Lower leg skin (tissue), 3 donors: Measurements from ENCODE around the gene EXOC6.

ENCODE experiments used
- POLR2A ChIP-seq, 2 donors: fragments of 450-650 bp; IDR thresholded peaks; one replicate each; pipeline ENCODE4 v1.6.1; 2016 to 2017; ENCODE audit warnings: antibody characterized with exemption in 2 of 2, mild to moderate bottlenecking in 1 of 2, moderate library complexity in 1 of 2
- TF ChIP-seq, protein P1 (sequence below), 3 donors: fragments of 450-650 bp; IDR thresholded peaks; one replicate each; pipeline ENCODE4 v1.5.1; 2016; ENCODE audit warnings: antibody characterized with exemption in 3 of 3, mild to moderate bottlenecking in 3 of 3, moderate library complexity in 2 of 3

DNA sequence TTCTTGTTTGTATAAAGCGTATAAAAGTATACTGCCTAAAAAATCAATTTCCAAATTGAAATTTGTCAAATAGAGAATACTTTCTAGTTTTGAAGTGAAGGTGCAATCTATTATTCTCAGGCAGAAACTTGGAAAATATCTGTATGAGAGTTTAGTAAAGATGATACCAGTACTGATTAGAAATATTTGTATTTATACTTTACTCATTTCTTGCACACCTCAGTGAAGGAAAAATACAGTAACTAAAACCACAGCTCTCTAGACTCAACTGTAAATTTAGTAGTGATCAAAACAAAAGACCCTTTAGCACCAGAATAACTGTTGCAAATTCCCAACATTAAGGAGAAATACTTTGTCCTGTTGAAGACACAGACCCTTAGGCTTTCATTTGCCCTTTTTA, 140.9 kb downstream of the EXOC6 start:
- TF ChIP-seq, protein P1, sequence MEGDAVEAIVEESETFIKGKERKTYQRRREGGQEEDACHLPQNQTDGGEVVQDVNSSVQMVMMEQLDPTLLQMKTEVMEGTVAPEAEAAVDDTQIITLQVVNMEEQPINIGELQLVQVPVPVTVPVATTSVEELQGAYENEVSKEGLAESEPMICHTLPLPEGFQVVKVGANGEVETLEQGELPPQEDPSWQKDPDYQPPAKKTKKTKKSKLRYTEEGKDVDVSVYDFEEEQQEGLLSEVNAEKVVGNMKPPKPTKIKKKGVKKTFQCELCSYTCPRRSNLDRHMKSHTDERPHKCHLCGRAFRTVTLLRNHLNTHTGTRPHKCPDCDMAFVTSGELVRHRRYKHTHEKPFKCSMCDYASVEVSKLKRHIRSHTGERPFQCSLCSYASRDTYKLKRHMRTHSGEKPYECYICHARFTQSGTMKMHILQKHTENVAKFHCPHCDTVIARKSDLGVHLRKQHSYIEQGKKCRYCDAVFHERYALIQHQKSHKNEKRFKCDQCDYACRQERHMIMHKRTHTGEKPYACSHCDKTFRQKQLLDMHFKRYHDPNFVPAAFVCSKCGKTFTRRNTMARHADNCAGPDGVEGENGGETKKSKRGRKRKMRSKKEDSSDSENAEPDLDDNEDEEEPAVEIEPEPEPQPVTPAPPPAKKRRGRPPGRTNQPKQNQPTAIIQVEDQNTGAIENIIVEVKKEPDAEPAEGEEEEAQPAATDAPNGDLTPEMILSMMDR (IDR thresholded peaks at IDR 0.05): no peak
- no peak for TF ChIP-seq POLR2A (IDR thresholded peaks at IDR 0.05)
